Suprapubic skin (tissue), 4 donors: ENCODE measurements around the gene ITM2C.

ENCODE experiments used
- POLR2A ChIP-seq, 2 donors: fragments of 450-650 bp; IDR thresholded peaks; one replicate each; pipeline ENCODE4 v1.6.1; 2017; ENCODE audit warnings: antibody characterized with exemption in 2 of 2, mild to moderate bottlenecking in 2 of 2, moderate library complexity in 2 of 2
- POLR2AphosphoS5 ChIP-seq, 3 donors: sonication (generic); formaldehyde crosslinking; IDR thresholded peaks; one replicate each; pipeline ENCODE4 v1.6.1; 2017; ENCODE audit warnings: antibody characterized with exemption in 3 of 3

DNA sequence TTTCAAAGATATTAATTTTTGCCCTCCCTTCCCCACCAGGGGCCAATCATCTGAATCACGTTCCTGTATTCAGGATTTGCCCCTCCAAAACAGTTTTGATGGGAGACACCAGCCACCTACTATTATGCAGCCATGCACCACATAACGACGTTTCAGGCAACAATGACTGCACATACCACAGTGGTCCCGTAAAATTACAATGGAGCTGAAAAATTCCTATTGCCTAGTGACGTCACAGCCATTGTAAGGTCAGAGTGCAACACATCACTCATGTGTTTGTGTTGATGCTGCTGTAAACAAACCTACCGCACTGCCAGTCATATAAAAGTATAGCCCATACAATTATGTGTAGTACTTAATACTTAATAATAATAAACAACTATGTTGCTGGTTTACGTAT is 22.6 kb downstream of the ITM2C start:
- TF ChIP-seq POLR2AphosphoS5 (IDR thresholded peaks at IDR 0.05) (no peak), POLR2A (IDR thresholded peaks at IDR 0.05) (no peak)
